ENCODE data around the gene TUBA4A. TPM values are rescaled to one million over a fixed set of nuclear protein-coding genes. Genes with fewer than 3 reads are reported as not detected.

TUBA4A gene
- total and polyA plus RNA-seq, 7 donors, result 291 to 707 (median 556) TPM

GRCh38 chr2:219291394-219291793, 37.7 kb upstream of the TUBA4A start:
- Histone ChIP-seq H3K27me3 (ENCODE audit: insufficient read depth in 3 of 3, low read length in 2 of 3) (no peaks in the 10 kb centered on the region), H3K36me3 (ENCODE audit: insufficient read depth in 1 of 2, low read depth in 1 of 2) (peaks cover 0 to 6% of the 10 kb centered on the region in 2 donors), H3K4me1 (peaks cover 4% of the 10 kb centered on the region), H3K9me3 (no peaks in the 10 kb centered on the region), H3K27ac (no peak overlapping the region), H3K4me3 (no peak overlapping the region)
- no peak for TF ChIP-seq CTCF (IDR thresholded peaks at IDR 0.05)
- no peak for ATAC-seq
- 78 to 86% (median 84%) methylated on average over 6 to 7 of the region's 7 CpGs for WGBS, 3 donors
- intact Hi-C loops (cut with DNase I), result loop anchor here in 1 of 2 donors (10.0 kb wide), 1 partner anchor 47 kb away; the partner anchor contains the start of genes GLB1L and STK16
- no peak for DNase-seq

GRCh38 chr2:219290381-219291171, 36.9 kb upstream of the TUBA4A start:
- no peaks in the 10 kb centered on the region for H3K27me3 ChIP-seq (ENCODE audit: insufficient read depth in 3 of 3, low read length in 2 of 3)
- DNase-seq, result peak in 1 of 2 donors; percentile 46
- H3K4me1 ChIP-seq, result peaks cover 4% of the 10 kb centered on the region
- peaks cover 0 to 11% of the 10 kb centered on the region in 2 donors for H3K36me3 ChIP-seq (ENCODE audit: insufficient read depth in 1 of 2, low read depth in 1 of 2)
- no peak for ATAC-seq
- no peak overlapping the region for H3K4me3 ChIP-seq
- intact Hi-C loops (cut with DNase I), result loop anchor here in 1 of 2 donors (10.0 kb wide), 1 partner anchor 46 kb away; the partner anchor contains the start of genes GLB1L and STK16
- no peak overlapping the region for H3K27ac ChIP-seq
- H3K9me3 ChIP-seq, result no peaks in the 10 kb centered on the region
- WGBS, 3 donors, result 83 to 84% (median 83%) methylated on average over 16 of the region's 16 CpGs
- no peak for TF ChIP-seq CTCF (IDR thresholded peaks at IDR 0.05)

- 31 to 35% (median 33%) methylated on average over 16 of the region's 16 CpGs for WGBS, 3 donors
- intact Hi-C loops (cut with DNase I), result loop anchor here in 1 of 2 donors (10.0 kb wide), 1 partner anchor 45 kb away; the partner anchor contains the start of genes GLB1L and STK16
- Histone ChIP-seq H3K27ac (peak overlapping the region; percentile 5), H3K36me3 (ENCODE audit: insufficient read depth in 1 of 2, low read depth in 1 of 2) (peaks cover 0 to 20% of the 10 kb centered on the region in 2 donors), H3K4me3 (no peak overlapping the region), H3K4me1 (no peaks in the 10 kb centered on the region), H3K9me3 (no peaks in the 10 kb centered on the region), H3K27me3 (ENCODE audit: insufficient read depth in 3 of 3, low read length in 2 of 3) (no peaks in the 10 kb centered on the region)
- no peak for TF ChIP-seq CTCF (IDR thresholded peaks at IDR 0.05)
- peak; percentile 74 to 80 for DNase-seq
- ATAC-seq, result peak in 3 of 4 donors; percentile 17 to 24 (median 23)
These were observed 36.0 kb upstream of the TUBA4A start for GRCh38 chr2:219289537-219290361.

GRCh38 chr2:219289195-219289536, 35.4 kb upstream of the TUBA4A start:
- no peak overlapping the region for H3K4me3 ChIP-seq
- H3K27ac ChIP-seq, result peak overlapping the region; percentile 5
- intact Hi-C loops (cut with DNase I), result no loop called here
- H3K4me1 ChIP-seq, result no peaks in the 10 kb centered on the region
- H3K27me3 ChIP-seq (ENCODE audit: insufficient read depth in 3 of 3, low read length in 2 of 3), result no peaks in the 10 kb centered on the region
- no peak for TF ChIP-seq CTCF (IDR thresholded peaks at IDR 0.05)
- H3K36me3 ChIP-seq (ENCODE audit: insufficient read depth in 1 of 2, low read depth in 1 of 2), result peaks cover 0 to 25% of the 10 kb centered on the region in 2 donors
- no peaks in the 10 kb centered on the region for H3K9me3 ChIP-seq
- no peak for DNase-seq
- WGBS, 3 donors, result 50 to 68% (median 56%) methylated on average over 6 of the region's 6 CpGs
- no peak for ATAC-seq
